Tongue (tissue), 2 donors: ENCODE results near the gene SLC26A1. TPM values are rescaled to one million over a fixed set of nuclear protein-coding genes. Genes with fewer than 3 reads are reported as not detected.

ENCODE experiments used
- DNase-seq: peaks from one replicate; pipeline ENCODE4 v3.0.0-alpha.2; 2015
- total RNA-seq: library from RNA; depleted of rRNA; stranded (reverse); fragments of >200 nt; gene quantifications from one replicate; pipeline ENCODE4 v1.2.3, GENCODE V29; 2014

The SLC26A1 gene
- total RNA-seq, 1 donor from 2014 or later = 0.31 TPM

- DNase-seq = no peak
These were observed 35.5 kb upstream of the SLC26A1 start for GRCh38 chr4:1028574-1029220.

GRCh38 chr4:1027915-1028238, 34.7 kb upstream of the SLC26A1 start:
- no peak for DNase-seq

- DNase-seq = no peak
These were observed 34.2 kb upstream of the SLC26A1 start for GRCh38 chr4:1027219-1027914.

GRCh38 chr4:1026115-1026514, 32.9 kb upstream of the SLC26A1 start:
- peak; percentile 74 for DNase-seq

- DNase-seq = no peak
These were observed 31.8 kb upstream of the SLC26A1 start for GRCh38 chr4:1024882-1025545.

- no peak for DNase-seq
These were observed 30.9 kb upstream of the SLC26A1 start for GRCh38 chr4:1023895-1024740.

GRCh38 chr4:1023075-1023640, 30.0 kb upstream of the SLC26A1 start:
- peak; percentile 75 for DNase-seq

- peak; percentile 75 for DNase-seq
These were observed 29.5 kb upstream of the SLC26A1 start for GRCh38 chr4:1022739-1023066.

GRCh38 chr4:1022051-1022738, 29.0 kb upstream of the SLC26A1 start:
- no peak for DNase-seq

- no peak for DNase-seq
These were observed 28.3 kb upstream of the SLC26A1 start for GRCh38 chr4:1021386-1022050.

- DNase-seq = peak; percentile 54
These were observed 26.7 kb upstream of the SLC26A1 start for GRCh38 chr4:1019729-1020470.

GRCh38 chr4:1019320-1019719, 26.1 kb upstream of the SLC26A1 start:
- DNase-seq = no peak

- peak; percentile 68 for DNase-seq
These were observed 25.2 kb upstream of the SLC26A1 start for GRCh38 chr4:1018147-1019020.

GRCh38 chr4:1017706-1018105, 24.5 kb upstream of the SLC26A1 start:
- no peak for DNase-seq

- DNase-seq = no peak
These were observed 24.0 kb upstream of the SLC26A1 start for GRCh38 chr4:1017211-1017610.

GRCh38 chr4:1015746-1016145, 22.5 kb upstream of the SLC26A1 start:
- no peak for DNase-seq

GRCh38 chr4:1015179-1015578, 22.0 kb upstream of the SLC26A1 start:
- no peak for DNase-seq

GRCh38 chr4:1014291-1015167, 21.3 kb upstream of the SLC26A1 start:
- DNase-seq = peak; percentile 63
